Fibroblast of lung (primary cell): ENCODE results near the gene TMEM184B. TPM values are rescaled to one million over a fixed set of nuclear protein-coding genes. Genes with fewer than 3 reads are reported as not detected.

Experiments used
- DNase-seq, 2 donors: peaks; one replicate each; pipeline versions ENCODE4 v3.0.0 to v3.0.0-alpha.2; 2010; ENCODE audit warnings: low read depth in 2 of 2
- H2AFZ ChIP-seq: 2 replicates; pipeline ENCODE4 v1.5.1; 2012; ENCODE audit warnings: low read length, control low read depth, inconsistent platforms
- H3K27ac ChIP-seq: 2 replicates; pipeline ENCODE4 v1.5.1; 2011; ENCODE audit warnings: low read length, control low read depth; ENCODE audit not compliant: insufficient read depth
- H3K27me3 ChIP-seq: 2 replicates; pipeline ENCODE4 v1.5.1; 2011; ENCODE audit warnings: mild to moderate bottlenecking, low read length; ENCODE audit not compliant: control insufficient read depth, insufficient read depth
- H3K36me3 ChIP-seq: 2 replicates; pipeline ENCODE4 v1.5.1; 2011; ENCODE audit warnings: low read length; ENCODE audit not compliant: control insufficient read depth, insufficient read depth
- H3K4me1 ChIP-seq: 2 replicates; pipeline ENCODE4 v1.5.1; 2011; ENCODE audit warnings: low read length; ENCODE audit not compliant: control insufficient read depth, insufficient read depth; ENCODE audit errors: extremely low read depth
- H3K4me2 ChIP-seq: 2 replicates; pipeline ENCODE4 v1.5.1; 2011; ENCODE audit warnings: low read length, control low read depth; ENCODE audit not compliant: insufficient read depth; ENCODE audit errors: extremely low read depth
- H3K4me3 ChIP-seq, 4 experiments: fragments of 200-600 bp in 1 of 4; sonication (generic) in 1 of 4; replicated peaks in 1 of 4; 2 replicates each; pipeline ENCODE4 v1.5.1; 2011 to 2016; ENCODE audit warnings: low read length in 4 of 4, low read depth in 3 of 4, mild to moderate bottlenecking in 3 of 4, control low read depth in 2 of 4, inconsistent platforms in 1 of 4, mixed read lengths in 1 of 4; ENCODE audit not compliant: insufficient read depth in 1 of 4; ENCODE audit errors: control extremely low read depth in 1 of 4
- H3K79me2 ChIP-seq: 2 replicates; pipeline ENCODE4 v1.5.1; 2012; ENCODE audit warnings: mild to moderate bottlenecking, low read length, inconsistent platforms; ENCODE audit not compliant: control insufficient read depth, insufficient read depth
- H3K9ac ChIP-seq: 2 replicates; pipeline ENCODE4 v1.5.1; 2011; ENCODE audit warnings: mild to moderate bottlenecking, low read length, control low read depth; ENCODE audit not compliant: insufficient read depth
- H3K9me3 ChIP-seq: 2 replicates; pipeline ENCODE4 v1.5.1; 2012; ENCODE audit warnings: low read depth, low read length; ENCODE audit not compliant: control insufficient read depth, insufficient read depth
- H4K20me1 ChIP-seq: 2 replicates; pipeline ENCODE4 v1.5.1; 2011; ENCODE audit warnings: low read length; ENCODE audit not compliant: control insufficient read depth, insufficient read depth; ENCODE audit errors: extremely low read depth
- EZH2 ChIP-seq: IDR thresholded peaks from 2 replicates; pipeline ENCODE4 v1.5.1; 2012; ENCODE audit warnings: low read length, control low read depth, mild to moderate bottlenecking; ENCODE audit errors: missing control alignments
- polyA plus RNA-seq, 2 donors: library from polyadenylated mRNA; depleted of rRNA in 1 of 2; stranded (reverse) in 1 of 2; unstranded in 1 of 2; fragments of >200 nt; gene quantifications; 2 replicates each; pipeline ENCODE4 v1.2.1, GENCODE V29; 2011 to 2012; ENCODE audit warnings: missing spikeins in 1 of 2
- total RNA-seq: library from RNA; depleted of rRNA; stranded (reverse); fragments of >200 nt; gene quantifications from 2 replicates; pipeline ENCODE4 v1.2.1, GENCODE V29; 2014
- TF ChIP-seq, protein P1 (sequence below), 2 donors: IDR thresholded peaks in 1 of 2; conservative IDR thresholded peaks in 1 of 2; 1 replicate in 1 of 2; 2 replicates in 1 of 2; pipeline ENCODE4 v1.5.1; 2011 to 2012; ENCODE audit warnings: low read length in 2 of 2, control low read depth in 1 of 2, inconsistent platforms in 1 of 2, low read depth in 1 of 2, mild to moderate bottlenecking in 1 of 2

Gene TMEM184B
- total and polyA plus RNA-seq, 2 donors (not counting 1 experiment from before 2014, with no cell fraction given): 28.2 to 37.2 TPM

DNA sequence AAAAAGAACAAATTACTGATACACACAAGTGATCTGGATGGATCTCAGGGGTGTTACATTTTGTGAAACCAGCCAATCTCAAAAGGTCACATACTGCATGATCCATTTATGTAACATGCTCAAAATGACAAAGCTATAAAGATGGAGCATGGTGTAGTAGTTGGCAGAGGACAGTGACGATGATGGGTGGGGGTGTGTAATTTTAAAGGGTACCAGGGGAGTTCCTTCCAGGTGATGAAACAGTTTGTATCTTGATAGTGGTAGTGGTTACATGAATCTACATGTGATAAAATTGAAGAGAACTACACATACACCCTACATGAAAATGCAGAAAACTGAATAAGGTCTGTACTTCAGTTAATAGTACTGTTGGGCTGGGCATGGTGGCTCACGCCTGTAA, 17.1 kb downstream of the TMEM184B start:
- no peak for TF ChIP-seq EZH2
- H4K20me1 ChIP-seq: no peaks in the 10 kb centered on the region
- no peak overlapping the region for H3K9ac ChIP-seq
- H3K9me3 ChIP-seq: no peaks in the 10 kb centered on the region
- DNase-seq: no peak
- H3K4me2 ChIP-seq: no peak overlapping the region
- H2AFZ ChIP-seq: no peak overlapping the region
- H3K36me3 ChIP-seq: no peaks in the 10 kb centered on the region
- peaks cover 17% of the 10 kb centered on the region for H3K4me1 ChIP-seq
- H3K79me2 ChIP-seq: peaks cover 67% of the 10 kb centered on the region
- no peak overlapping the region for H3K4me3 ChIP-seq
- no peak overlapping the region for H3K27ac ChIP-seq
- H3K27me3 ChIP-seq: no peaks in the 10 kb centered on the region

DNA sequence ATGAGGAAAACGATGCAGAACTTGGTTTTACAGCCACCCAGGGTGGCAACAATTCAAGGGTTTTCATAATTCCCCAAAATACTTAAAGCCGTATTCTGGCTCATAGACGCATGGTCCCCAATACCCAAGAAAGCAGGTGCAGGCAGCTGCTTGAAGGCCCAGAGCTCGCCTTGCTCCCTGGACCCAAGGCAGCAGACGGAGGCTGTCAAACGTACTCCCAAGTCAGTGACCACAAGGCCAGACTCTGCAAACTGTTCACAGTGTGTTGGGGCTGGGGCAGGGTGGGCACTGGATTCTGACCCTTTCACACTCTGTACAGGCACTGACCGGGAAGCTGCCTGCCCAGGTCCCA, 21.5 kb downstream of the TMEM184B start:
- H3K9ac ChIP-seq: no peak overlapping the region

DNA sequence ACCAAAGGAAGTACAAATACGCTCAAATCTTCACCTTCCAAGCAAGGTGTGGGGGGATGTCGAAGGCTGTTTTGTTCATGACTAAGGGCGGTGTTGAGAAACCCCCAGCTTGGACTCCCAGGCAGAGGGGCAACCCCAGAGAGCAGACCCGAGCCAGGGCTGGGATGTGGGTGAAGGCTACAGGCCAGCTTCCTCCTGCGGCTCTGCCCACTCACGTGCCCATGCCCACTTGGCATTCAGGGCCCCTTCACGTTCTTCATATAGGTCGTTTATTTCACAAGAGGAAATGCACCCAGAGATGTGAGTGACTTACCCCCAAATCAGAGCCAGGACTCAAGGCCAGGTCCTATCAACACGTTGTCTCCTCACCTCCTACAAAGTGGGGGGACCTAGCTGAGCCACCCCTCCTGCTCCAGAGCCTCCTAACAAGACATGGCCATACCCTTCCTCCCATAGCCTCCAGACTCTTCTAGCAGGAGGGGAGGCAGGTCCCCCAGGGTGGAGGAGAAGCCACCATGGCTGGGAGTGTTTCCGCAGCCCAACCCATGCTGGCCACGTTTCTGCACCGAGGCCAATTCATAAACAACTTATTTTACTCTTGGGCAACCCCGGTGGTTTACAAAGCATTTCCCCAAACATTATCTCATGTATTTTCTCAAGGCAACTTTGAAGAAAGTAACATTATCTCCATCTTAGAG, 22.0 kb downstream of the TMEM184B start:
- Histone ChIP-seq H2AFZ (no peak overlapping the region), H3K9me3 (no peaks in the 10 kb centered on the region), H3K79me2 (peaks cover 62% of the 10 kb centered on the region), H4K20me1 (no peaks in the 10 kb centered on the region), H3K4me2 (no peak overlapping the region), H3K27ac (no peak overlapping the region), H3K4me1 (peaks cover 4% of the 10 kb centered on the region), H3K4me3 (no peak overlapping the region), H3K36me3 (peaks cover 13% of the 10 kb centered on the region), H3K9ac (no peak overlapping the region), H3K27me3 (no peaks in the 10 kb centered on the region)
- TF ChIP-seq EZH2: no peak
- TF ChIP-seq, protein P1, sequence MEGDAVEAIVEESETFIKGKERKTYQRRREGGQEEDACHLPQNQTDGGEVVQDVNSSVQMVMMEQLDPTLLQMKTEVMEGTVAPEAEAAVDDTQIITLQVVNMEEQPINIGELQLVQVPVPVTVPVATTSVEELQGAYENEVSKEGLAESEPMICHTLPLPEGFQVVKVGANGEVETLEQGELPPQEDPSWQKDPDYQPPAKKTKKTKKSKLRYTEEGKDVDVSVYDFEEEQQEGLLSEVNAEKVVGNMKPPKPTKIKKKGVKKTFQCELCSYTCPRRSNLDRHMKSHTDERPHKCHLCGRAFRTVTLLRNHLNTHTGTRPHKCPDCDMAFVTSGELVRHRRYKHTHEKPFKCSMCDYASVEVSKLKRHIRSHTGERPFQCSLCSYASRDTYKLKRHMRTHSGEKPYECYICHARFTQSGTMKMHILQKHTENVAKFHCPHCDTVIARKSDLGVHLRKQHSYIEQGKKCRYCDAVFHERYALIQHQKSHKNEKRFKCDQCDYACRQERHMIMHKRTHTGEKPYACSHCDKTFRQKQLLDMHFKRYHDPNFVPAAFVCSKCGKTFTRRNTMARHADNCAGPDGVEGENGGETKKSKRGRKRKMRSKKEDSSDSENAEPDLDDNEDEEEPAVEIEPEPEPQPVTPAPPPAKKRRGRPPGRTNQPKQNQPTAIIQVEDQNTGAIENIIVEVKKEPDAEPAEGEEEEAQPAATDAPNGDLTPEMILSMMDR (conservative IDR thresholded peaks at IDR 0.05 in 1 of 2, IDR thresholded peaks at IDR 0.05 in 1 of 2; ENCODE audit: low read depth in 1 of 2, low read length in 2 of 2): no peak
- DNase-seq: no peak

More for the DNA sequence above, 21.5 kb downstream of the TMEM184B start:
- Histone ChIP-seq H3K4me3 (no peak overlapping the region), H3K9me3 (no peaks in the 10 kb centered on the region), H3K79me2 (peaks cover 64% of the 10 kb centered on the region), H3K27ac (no peak overlapping the region), H4K20me1 (no peaks in the 10 kb centered on the region), H3K36me3 (peaks cover 8% of the 10 kb centered on the region), H3K4me2 (no peak overlapping the region), H3K27me3 (no peaks in the 10 kb centered on the region), H3K4me1 (peaks cover 4% of the 10 kb centered on the region), H2AFZ (no peak overlapping the region)
- DNase-seq: no peak
- TF ChIP-seq EZH2: no peak
- TF ChIP-seq, protein P1 (conservative IDR thresholded peaks at IDR 0.05 in 1 of 2, IDR thresholded peaks at IDR 0.05 in 1 of 2; ENCODE audit: low read depth in 1 of 2, low read length in 2 of 2): no peak
